ENCODE measurements around the gene DFFA. TPM values are rescaled to one million over a fixed set of nuclear protein-coding genes. Genes with fewer than 3 reads are reported as not detected.
A peak's percentile ranks its signal among the peaks of the same experiment; 100 is the strongest.

DFFA gene
- 10 to 100 TPM; 19.7 to 22.8 (median 21.3) TPM for total RNA-seq

GRCh38 chr1:10472220-10473144 lies at the start of gene DFFA:
DFFA (minus strand) TSS chr1:10472529; CDS start chr1:10472458, 71 bp downstream.
- Histone ChIP-seq H3K9me3 (no peaks in the 10 kb centered on the region), H3K27ac (peak within 1 kb of the TSS; percentile 74 to 78), H3K36me3 (no peaks in the 10 kb centered on the region), H3K4me1 (peaks cover 0 to 13% of the 10 kb centered on the region in 2 donors), H3K27me3 (no peaks in the 10 kb centered on the region), H3K4me3 (peak within 1 kb of the TSS; percentile 65 to 82 (median 78))
- TF ChIP-seq CTCF (IDR thresholded peaks at IDR 0.05) = no peak
- peak; percentile 84 to 89 (median 88) for TF ChIP-seq POLR2AphosphoS5 (IDR thresholded peaks at IDR 0.05)
- peak; percentile 88 to 90 for DNase-seq (ENCODE audit: low spot score in 2 of 2)
- intact Hi-C loops (cut with DNase I; ENCODE audit: low total_unique reads) = no loop called here

- H3K4me1 ChIP-seq = no peaks in the 10 kb centered on the region
- no peaks in the 10 kb centered on the region for H3K27me3 ChIP-seq
- no peak for DNase-seq (ENCODE audit: low spot score in 2 of 2)
- TF ChIP-seq CTCF (IDR thresholded peaks at IDR 0.05) = no peak
- no peak for TF ChIP-seq POLR2AphosphoS5 (IDR thresholded peaks at IDR 0.05)
- TF ChIP-seq POLR2A (IDR thresholded peaks at IDR 0.05) = no peak
- H3K27ac ChIP-seq = no peak overlapping the region
- intact Hi-C loops (cut with DNase I; ENCODE audit: low total_unique reads) = no loop called here
- no peaks in the 10 kb centered on the region for H3K36me3 ChIP-seq
- H3K4me3 ChIP-seq = no peak overlapping the region
- no peaks in the 10 kb centered on the region for H3K9me3 ChIP-seq
These were observed 49.3 kb upstream of the DFFA start for GRCh38 chr1:10521537-10522157.

GRCh38 chr1:10520952-10521351 lies 48.6 kb upstream of the DFFA start:
- TF ChIP-seq POLR2AphosphoS5 (IDR thresholded peaks at IDR 0.05) (no peak), CTCF (IDR thresholded peaks at IDR 0.05) (no peak), POLR2A (IDR thresholded peaks at IDR 0.05) (no peak)
- Histone ChIP-seq H3K27ac (no peak overlapping the region), H3K4me3 (no peak overlapping the region), H3K27me3 (no peaks in the 10 kb centered on the region), H3K4me1 (no peaks in the 10 kb centered on the region), H3K9me3 (no peaks in the 10 kb centered on the region), H3K36me3 (no peaks in the 10 kb centered on the region)
- intact Hi-C loops (cut with DNase I; ENCODE audit: low total_unique reads) = no loop called here
- no peak for DNase-seq (ENCODE audit: low spot score in 2 of 2)

- H3K9me3 ChIP-seq = no peaks in the 10 kb centered on the region
- H3K27me3 ChIP-seq = no peaks in the 10 kb centered on the region
- no peak overlapping the region for H3K27ac ChIP-seq
- no peak for TF ChIP-seq POLR2AphosphoS5 (IDR thresholded peaks at IDR 0.05)
- no peak for TF ChIP-seq CTCF (IDR thresholded peaks at IDR 0.05)
- TF ChIP-seq POLR2A (IDR thresholded peaks at IDR 0.05) = no peak
- H3K36me3 ChIP-seq = no peaks in the 10 kb centered on the region
- no peaks in the 10 kb centered on the region for H3K4me1 ChIP-seq
- no peak overlapping the region for H3K4me3 ChIP-seq
- intact Hi-C loops (cut with DNase I; ENCODE audit: low total_unique reads) = no loop called here
- no peak for DNase-seq (ENCODE audit: low spot score in 2 of 2)
These were observed 48.2 kb upstream of the DFFA start for GRCh38 chr1:10520497-10520896.

GRCh38 chr1:10519016-10519417 lies 46.7 kb upstream of the DFFA start:
- intact Hi-C loops (cut with DNase I; ENCODE audit: low total_unique reads) = no loop called here
- no peak for DNase-seq (ENCODE audit: low spot score in 2 of 2)
- Histone ChIP-seq H3K9me3 (no peaks in the 10 kb centered on the region), H3K27ac (peak overlapping the region; percentile 38 to 57), H3K27me3 (no peaks in the 10 kb centered on the region), H3K4me1 (no peaks in the 10 kb centered on the region), H3K4me3 (no peak overlapping the region), H3K36me3 (no peaks in the 10 kb centered on the region)
- TF ChIP-seq CTCF (IDR thresholded peaks at IDR 0.05) (no peak), POLR2A (IDR thresholded peaks at IDR 0.05) (no peak), POLR2AphosphoS5 (IDR thresholded peaks at IDR 0.05) (no peak)

All from breast epithelium (tissue), 4 donors.